GM20431 (cell line): ENCODE results near the gene CCBE1.
"Not testable (repeated sequence)": the region's sequence is repeated elsewhere in the genome, so short reads cannot be mapped to it uniquely, and the experiment has no call there.

ENCODE experiments used
- in situ Hi-C: fragments of 300-500 bp; cut with MseI, MboI; formaldehyde crosslinking; loops from one replicate; pipeline ENCODE4 v1.15.0; 2020; ENCODE audit warnings: low sequenced_read_pairs; ENCODE audit not compliant: unreplicated experiment

CCBE1 gene

DNA sequence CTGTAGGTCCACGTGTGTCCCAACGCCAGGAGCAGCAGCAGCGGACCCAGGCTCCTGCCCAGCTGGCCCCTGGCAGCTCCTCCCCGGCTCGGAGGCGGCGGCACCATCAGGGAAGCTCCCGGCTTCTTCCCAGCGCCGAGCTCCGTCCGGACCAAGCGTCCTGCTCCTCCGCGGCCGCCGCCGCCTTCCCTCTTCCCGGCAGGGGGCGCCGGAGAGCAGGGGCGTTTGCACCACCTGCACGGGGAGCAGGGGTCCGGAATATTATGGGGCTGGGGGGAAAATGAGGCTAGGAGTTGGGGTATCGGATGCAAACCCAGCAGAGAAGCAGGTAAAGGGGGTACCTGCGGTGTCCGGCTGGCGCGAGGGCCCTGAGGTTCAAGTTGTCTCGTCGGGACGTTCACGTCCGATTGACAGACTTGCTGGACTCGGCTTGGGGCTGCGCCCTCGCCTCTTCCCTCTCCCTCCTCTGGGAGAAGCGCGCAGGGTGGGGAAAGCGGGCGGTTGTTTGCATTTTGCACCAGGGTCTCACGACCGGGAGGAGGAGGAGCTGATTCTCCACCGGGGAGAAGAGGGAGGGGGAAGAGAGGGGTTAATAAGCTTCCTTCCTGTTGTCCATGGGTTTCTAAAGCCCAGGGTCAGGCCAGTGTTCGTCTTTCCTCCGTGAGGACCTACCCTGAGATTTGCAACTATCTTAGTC lies at the start of gene CCBE1:
TSS of gene CCBE1 (minus strand) at position 188 of the 697 bp plus-strand sequence.
- in situ Hi-C loops = no loop called here

DNA sequence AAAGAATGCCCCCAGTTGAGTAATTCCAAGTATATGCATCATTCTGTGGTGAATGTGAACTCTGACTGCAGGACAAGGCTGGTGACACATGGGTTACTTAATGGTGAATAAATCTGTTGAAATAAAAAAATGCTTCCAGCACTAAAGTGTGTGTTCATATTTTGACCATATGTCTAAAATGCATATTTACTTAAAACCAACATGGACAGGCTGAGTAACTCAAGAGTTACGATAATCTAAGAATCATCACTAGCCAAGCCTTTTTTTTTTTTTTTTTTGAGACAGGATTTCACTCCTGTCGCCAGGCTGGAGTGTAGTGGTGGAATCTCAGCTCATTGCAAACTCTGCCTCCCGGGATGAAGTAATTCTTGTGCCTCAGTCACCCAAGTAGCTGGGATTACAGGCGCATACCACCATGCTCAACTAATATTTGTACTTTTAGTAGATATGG lies 47.1 kb upstream of the CCBE1 start:
- in situ Hi-C loops = no loop called here

DNA sequence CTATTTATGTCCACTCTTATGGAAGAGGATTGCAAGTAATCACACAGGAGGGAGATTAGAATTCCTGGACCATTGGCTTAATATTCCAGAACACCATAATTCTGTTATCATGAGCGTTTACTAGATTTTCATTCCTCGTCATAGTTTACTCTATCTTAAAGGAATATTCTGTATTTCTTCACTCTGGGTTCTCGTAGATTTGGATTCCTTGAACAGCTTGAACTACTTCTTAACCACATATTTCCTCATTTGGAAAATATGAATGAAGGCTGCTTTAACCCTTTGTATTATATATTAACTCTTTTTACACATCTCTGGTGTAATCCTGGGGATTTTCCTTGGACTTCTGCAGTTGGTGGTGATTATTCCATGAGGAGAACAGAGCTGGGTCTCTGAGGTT lies 46.3 kb upstream of the CCBE1 start:
- in situ Hi-C loops = no loop called here

DNA sequence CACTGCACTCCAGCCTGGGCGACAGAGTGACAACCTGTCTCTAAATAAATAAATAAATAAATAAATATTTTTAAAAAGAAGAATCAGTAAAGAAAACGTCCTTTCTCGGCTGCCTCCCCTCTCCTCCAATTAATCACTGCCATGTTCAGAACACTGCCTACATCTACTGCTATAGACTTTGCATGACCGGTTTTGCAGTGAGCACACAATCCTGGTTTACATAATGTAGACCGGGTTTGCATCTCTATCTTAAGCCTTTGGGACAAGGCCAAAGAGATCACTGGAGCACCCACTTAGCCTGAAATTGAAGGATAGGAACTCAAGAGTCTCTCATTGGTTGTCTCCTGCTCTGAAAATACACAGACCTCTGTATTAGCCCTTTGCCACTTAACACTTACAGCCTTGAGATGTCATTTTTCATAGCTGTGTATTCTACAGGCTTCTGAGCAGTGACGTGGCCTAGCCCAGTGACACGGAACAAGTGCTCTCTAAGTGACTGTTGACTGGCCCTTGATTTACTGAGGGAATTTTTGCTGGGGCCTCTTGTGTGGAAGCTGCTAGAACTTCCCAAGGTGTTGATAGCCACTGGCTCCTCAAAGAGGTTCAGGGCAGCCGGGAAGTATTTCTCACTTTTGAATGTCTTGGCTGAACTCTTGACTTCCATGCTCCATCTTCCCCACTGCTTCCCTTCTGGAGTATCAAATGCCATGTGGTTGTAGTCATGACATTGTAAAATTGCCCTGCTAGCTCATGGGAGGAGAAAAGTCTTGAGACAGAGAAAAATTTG lies 45.3 kb upstream of the CCBE1 start:
- in situ Hi-C loops = no loop called here

DNA sequence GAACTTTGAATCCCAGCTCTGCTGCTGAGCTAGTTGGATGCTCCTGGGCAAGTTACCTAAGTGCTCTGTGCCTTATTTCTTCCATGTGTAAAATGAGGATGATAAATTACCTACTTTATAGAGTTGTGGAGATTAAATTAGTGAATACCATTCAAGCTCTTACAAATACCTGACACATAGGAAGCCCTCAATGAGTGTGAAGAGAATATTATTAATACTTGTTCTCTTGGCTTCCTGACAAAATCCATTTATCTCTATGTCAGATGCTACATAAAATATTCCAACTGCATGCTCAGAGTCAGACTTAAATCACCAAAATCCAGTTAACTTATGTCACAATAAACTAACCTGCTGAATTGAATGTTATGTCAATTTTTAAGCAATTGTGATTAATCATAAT lies 42.9 kb upstream of the CCBE1 start:
- in situ Hi-C loops = no loop called here

DNA sequence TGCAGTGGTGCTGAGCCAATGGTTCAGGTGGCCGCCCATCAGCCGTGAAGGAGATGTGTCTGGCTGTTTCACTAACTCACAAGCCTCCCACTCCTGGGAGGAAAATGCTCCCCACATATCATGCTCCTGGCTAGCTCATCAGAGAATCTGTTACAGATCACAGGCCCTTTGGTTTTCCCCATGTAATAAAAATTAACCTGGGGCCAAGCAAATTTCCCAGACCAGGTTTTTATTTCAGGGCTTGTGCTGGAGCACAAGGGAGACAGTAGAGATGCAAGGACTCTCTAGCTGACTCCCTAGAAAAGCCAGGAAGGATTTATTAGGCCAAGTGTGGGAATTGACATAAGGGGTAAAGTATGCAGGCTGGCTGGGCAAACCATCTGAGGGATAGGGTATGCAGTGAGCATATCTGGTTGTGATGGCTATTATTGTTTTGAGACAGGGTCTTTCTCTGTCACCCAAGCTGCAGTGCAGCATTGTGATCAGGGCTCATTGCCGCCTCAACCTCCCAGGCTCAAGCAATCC lies 40.6 kb upstream of the CCBE1 start:
- in situ Hi-C loops = no loop called here

DNA sequence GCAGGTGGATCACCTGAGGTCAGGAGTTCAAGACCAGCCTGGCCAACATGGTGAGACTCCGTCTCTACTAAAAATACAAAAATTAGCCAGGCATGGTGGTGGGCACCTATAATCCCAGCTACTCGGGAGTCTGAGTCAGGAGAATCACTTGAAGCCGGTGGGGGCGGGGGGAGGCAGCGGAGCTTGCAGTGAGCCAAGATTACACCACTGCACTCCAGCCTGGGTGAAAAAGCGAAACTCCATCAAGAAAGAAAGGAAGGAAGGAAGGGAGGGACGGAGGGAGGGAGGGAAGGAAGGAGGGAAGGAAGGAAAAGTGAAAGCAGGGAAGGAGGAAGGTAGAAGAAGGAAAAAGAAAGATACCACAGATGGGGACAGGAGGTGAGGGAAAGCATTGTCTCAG lies 40.1 kb upstream of the CCBE1 start:
- in situ Hi-C loops = not testable (repeated sequence)

DNA sequence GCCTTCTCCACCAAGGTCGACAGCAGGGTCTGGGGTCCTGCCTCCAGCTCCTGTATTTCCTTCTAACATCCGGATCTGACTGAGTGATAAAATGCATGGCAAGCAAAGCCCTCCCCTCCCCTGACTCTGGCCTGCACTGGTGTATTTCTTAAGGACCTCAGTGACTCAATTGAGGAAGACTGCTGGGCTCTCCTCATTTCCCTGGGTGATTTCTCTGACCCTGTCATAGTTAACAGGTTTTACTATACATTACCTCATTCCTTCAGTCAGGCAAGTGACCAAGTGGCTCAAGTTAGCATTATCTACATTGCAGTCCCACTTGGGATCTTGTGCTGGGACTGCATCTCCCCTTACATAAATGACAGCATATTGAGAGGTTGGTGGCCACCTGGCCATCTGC lies 38.8 kb upstream of the CCBE1 start:
- in situ Hi-C loops = no loop called here

DNA sequence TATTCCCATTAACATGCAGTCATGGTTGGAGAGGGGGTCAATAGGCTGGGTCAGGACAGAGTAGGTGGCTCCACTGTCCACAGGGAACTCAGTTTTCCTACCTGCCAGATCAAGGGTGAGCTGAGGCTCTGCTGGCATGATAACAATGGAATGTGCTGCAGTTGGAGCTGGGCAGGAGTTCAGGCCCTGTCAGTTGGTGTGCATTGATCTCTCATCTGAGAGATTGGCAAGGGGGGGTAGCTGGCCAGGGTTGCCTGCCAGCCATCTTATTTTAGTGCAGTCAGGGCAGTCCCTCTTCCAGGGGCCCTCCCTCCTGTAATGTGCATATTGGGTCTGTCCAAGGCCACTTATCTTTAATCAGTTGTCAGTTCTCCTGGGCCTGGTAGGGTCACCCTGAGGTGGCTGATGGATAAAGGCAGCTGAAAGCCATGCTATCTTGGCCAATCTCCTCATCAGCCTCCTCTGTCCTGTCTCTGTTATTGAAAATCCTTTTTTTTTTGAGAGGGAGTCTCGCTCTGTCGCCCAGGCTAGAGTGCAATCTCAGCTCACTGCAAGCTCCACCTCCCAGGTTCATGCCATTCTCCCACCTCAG lies 38.1 kb upstream of the CCBE1 start:
- in situ Hi-C loops = no loop called here

DNA sequence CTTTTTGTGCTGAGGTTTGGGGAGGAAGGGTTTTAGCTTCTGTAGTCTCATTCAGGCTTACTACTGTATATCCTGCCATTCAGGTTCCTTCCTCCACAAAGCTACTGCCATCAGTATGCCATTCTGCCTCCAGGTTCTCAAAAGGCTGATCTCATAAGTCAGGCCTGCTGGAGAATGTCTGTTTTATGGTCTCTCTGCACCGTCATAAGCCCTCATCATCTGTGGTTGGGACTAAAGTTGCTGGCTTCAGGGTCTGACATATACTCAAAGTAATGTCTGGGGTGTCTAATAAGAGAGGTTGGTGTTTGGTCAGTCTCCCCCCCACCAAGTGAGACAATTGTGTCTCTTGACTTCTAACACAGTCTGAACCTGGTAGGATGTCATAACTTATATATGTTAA lies 36.2 kb upstream of the CCBE1 start:
- in situ Hi-C loops = no loop called here

DNA sequence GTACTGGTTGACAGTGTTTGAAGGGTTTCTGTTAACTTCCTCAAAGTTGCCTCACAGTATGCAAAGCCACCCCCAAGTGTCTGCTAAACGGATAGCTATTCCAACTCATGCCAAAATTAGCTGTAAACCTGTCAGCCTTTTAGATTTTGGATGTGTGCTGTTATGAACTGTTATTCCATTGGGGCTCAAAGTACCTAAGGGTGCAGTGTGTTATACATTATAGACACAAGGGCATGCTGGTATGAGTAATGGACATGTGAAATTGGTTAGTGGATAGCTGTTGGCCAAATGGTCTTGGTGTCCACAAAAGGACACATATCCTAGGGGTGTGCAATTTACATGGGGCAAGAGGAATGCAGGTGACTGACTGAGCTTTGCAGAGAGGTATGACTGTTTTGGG lies 33.7 kb upstream of the CCBE1 start:
- in situ Hi-C loops = no loop called here

DNA sequence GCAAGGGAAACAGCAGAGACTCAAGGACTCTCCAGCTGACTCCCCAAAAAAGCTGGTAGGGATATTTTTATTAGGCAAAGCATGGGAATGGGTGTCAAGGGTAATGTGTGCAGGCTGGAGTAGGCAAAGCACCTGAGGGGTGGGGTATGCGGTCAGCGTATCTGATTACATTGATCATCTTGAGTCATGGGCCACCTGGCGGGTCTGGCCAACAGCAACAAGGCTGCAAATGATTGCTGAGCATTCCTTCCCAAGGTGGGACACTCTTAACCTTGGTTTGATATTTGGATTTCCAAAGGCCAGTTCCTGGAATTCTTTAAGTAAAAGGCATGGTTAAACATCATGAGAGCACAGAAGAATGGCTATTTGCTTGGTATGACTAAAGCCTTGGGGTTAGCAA lies 32.6 kb upstream of the CCBE1 start:
- in situ Hi-C loops = no loop called here

DNA sequence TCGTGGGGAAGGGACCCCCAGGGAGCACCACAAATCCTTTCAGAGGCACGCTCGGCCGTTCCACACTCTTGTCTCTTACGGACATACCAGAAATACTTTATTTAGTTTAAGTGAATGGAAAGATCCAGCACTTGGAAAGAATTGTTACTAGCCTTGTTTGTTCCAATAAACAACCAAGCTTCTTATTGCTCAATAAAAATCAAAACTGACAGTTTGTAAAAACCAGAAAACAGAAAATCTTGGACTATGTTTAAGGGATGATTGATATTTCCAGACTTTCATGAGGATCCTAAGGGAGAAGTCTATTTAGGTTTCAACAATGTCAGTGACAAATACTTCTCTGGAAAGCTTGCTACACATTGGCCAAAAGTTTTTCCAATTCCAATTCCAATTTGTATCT lies 31.6 kb upstream of the CCBE1 start:
- in situ Hi-C loops = no loop called here

DNA sequence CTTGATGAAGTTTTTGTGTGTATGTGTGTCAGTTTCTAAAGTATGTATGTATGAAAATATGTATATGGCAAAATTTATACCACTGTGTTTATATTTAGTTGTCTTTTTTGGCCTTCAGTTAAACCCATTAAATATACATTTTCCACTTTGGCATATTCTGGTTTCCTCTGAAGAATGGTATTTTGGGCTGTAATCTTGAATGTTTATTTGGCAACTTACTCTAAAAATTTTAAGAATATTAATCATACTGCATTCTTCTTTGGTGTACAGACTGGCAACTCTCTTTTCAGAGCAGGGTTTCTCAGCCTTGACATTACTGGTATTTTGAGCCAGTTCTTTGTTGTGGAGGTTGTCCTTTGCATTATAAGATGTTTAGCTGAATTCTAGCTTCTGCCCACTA lies 27.9 kb upstream of the CCBE1 start:
- in situ Hi-C loops = no loop called here

DNA sequence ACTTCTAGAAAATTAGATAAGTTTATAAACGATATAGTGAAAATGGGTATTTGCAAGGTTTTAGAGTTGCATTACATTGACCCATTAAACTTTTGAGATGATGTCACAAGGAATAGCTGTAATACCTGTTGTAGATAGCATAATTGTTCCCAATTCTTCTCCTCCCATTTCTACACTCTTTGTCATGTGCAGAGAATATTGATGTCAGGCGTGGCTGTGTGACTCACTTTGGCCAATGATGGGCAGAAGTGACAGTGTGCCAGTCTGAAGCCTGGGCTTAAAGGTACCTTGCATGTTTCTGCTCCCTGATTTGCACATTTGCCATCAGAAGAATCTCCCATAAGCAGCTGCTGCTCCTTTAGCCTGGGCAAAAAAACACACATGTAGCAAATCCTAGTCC lies 26.9 kb upstream of the CCBE1 start:
- in situ Hi-C loops = no loop called here

DNA sequence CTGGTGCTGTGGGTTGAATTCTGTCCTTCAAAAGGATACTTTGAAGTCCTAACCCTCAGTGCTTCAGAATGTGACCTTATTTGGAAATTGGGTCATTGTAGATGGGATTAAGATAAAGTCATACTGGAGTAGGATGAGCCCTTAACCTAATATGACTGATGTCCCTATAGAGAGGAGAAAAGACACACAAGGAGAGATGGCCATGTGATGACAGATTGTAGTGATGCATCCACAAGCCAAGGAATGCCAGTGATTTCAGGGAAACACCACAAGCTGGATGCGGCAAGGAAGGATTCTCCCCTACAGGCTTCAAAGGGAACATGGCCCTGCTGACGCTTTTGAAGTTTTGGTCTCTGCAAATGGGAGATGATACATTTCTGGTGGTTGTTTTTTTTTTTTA lies 24.7 kb upstream of the CCBE1 start:
- in situ Hi-C loops = no loop called here

DNA sequence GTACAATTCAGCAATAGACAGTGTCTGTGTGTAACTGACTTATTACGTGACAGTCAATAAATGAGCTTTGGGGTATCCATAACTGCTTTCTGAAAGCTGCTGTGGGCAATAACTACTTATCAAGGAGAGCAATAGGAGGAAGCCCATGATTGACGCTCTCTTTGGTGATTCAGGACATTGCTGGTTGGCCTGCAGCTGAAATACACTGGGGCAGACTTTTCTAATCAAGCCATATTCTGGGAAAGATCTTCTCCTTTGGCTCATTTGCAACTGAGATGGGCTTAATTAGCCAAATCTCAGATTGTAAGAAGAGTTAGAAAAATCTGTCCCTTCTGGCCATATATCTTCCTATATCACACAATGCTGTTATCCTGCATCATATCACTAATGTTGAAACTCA lies 24.0 kb upstream of the CCBE1 start:
- in situ Hi-C loops = no loop called here

DNA sequence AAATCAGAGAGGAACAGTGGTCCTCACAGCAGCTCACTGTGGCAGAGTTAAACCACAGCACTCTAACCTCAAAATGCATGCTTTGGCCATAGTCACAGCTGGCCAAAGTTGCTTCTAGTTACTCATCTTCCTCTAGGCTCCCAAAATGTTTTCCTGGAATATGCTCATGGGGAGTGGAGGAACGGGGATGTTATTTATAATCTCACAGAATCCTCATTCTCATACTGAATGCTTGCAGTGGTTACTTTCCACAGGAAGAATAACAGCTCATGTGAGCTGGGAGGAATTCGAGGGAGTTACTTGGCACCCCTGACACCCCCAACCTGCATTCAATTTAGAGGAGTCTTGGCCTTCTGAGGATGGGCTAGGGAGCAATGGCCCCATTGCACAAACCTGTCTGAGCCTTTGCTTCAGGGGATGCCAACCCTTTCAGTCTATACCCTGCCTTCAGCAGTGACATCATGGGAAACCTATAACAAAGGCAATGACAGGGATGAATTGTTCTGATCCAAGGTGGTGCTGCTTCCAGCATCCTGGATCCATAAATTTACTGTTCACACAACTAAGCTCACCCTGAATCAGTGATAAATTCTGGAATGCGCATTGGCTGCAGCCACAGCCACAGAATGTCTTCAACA lies 22.4 kb upstream of the CCBE1 start:
- in situ Hi-C loops = no loop called here

DNA sequence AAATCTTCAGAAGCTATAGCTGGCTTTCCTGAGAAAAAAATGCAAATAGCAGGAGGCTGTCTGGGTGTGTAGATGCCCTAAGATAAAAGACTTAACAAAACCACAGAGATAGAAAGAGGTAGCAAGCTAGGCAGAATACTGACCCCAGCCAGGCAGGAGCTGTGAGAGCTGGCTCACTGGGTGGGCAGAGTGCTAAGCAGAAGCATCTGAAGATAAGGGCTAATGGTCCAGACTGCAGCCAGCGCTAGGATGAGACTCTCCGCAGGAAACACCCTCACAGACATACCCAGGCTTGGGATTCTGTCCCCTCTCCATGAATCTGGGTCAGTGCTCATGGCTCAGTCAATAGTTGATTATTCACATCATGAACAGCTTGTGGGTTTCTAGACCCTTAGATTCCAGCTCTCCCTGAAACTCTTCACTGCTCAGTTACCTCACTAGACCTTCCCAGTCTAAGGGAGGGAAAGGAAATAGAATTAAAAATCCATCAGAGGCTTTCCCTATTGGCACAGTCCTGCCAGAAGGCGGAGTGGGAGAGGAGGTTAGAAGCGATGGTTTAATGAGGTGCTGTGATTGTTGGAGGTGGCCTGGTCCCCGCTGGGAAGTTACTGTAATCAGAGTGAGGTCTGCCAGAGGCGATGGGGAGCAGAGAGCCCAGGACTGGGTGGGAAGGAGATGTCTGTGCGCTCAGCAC lies 21.4 kb upstream of the CCBE1 start:
- in situ Hi-C loops = no loop called here

DNA sequence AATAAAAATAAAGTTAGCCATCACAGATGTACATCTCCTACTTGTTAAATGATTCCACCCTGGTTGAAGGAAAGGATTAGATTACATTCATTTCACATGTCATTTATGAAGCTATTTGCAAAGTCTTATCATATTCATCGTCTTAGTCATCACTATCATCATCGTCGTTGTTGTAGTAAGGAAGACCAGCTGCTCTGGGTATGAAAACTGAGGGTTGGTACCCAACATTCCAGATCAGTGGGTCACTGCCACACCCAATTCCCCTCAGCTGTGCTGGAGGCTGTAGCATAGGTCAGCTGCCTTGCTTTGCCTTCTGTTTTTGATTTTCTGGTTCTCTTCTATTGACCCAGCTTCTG lies 20.9 kb upstream of the CCBE1 start:
- in situ Hi-C loops = no loop called here
